Vagina (tissue), 2 donors: ENCODE results near the gene SPRED3. TPM values are rescaled to one million over a fixed set of nuclear protein-coding genes. Genes with fewer than 3 reads are reported as not detected.

Source experiments
- DNase-seq, 2 donors: peaks; one replicate each; pipeline ENCODE4 v3.0.0-alpha.2; 2017; ENCODE audit errors: extremely low spot score in 2 of 2
- H3K27ac ChIP-seq: fragments of 200-600 bp; sonication (generic); one replicate; pipeline ENCODE4 v1.5.1; 2019
- H3K27me3 ChIP-seq: fragments of 200-600 bp; sonication (generic); one replicate; pipeline ENCODE4 v1.5.1; 2019
- H3K36me3 ChIP-seq, 2 donors: fragments of 200-600 bp; sonication (generic); one replicate each; pipeline ENCODE4 v1.5.1; 2017 to 2019
- H3K4me1 ChIP-seq: fragments of 200-600 bp; sonication (generic); one replicate; pipeline ENCODE4 v1.5.1; 2019
- H3K4me3 ChIP-seq, 2 donors: fragments of 200-600 bp; sonication (generic); 1 replicate in 1 of 2; 2 replicates in 1 of 2; pipeline ENCODE4 v1.5.1; 2016 to 2019
- H3K9me3 ChIP-seq: fragments of 200-600 bp; sonication (generic); one replicate; pipeline ENCODE4 v1.5.1; 2019
- POLR2A ChIP-seq, 2 donors: fragments of 450-650 bp; IDR thresholded peaks; one replicate each; pipeline ENCODE4 v1.6.1; 2017; ENCODE audit warnings: antibody characterized with exemption in 2 of 2, mild to moderate bottlenecking in 2 of 2, moderate library complexity in 2 of 2
- POLR2AphosphoS5 ChIP-seq, 2 donors: sonication (generic); formaldehyde crosslinking; IDR thresholded peaks; one replicate each; pipeline ENCODE4 v1.9.0; 2017; ENCODE audit warnings: antibody characterized with exemption in 2 of 2, mild to moderate bottlenecking in 2 of 2, low read depth in 1 of 2; ENCODE audit not compliant: insufficient read depth in 1 of 2
- intact Hi-C: fragments of 100-400 bp; cut with DNase I; formaldehyde crosslinking; loops from one replicate; pipeline ENCODE4 v1.15.1; 2023
- total RNA-seq: library from RNA; depleted of rRNA; stranded (reverse); fragments of >200 nt; gene quantifications from one replicate; pipeline ENCODE4 v1.2.3, GENCODE V29; 2016
- TF ChIP-seq, protein P1 (sequence below), 3 experiments: fragments of 450-650 bp in 2 of 3; fragments of 200-600 bp in 1 of 3; sonication (generic) in 1 of 3; IDR thresholded peaks; one replicate each; pipeline ENCODE4 v1.5.1; 2017 to 2019; ENCODE audit warnings: antibody characterized with exemption in 3 of 3, mild to moderate bottlenecking in 2 of 3, moderate library complexity in 2 of 3

SPRED3 gene
- total RNA-seq, 1 donor from 2014 or later = 0.49 TPM

DNA sequence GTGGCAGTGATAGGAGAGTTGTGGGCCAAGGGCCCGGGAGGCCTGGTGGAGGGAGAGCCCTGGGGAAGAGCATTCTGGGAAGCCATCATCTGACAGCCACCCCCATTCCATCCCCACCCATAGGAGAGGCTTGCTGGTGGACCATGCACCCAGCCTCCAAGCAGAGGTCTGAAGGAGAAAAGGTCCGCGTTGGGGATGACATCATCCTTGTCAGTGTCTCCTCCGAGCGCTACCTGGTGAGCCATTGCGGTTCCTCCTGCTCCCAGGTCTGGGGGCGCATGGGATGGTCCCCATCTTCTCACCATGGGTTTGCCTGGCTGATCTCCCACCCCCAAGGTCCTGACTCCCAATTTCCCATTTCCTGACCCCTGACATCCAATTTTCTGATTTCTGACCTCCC, 55.5 kb downstream of the SPRED3 start:
- no peaks in the 10 kb centered on the region for H3K27me3 ChIP-seq
- no peaks in the 10 kb centered on the region for H3K36me3 ChIP-seq
- DNase-seq = no peak
- no peaks in the 10 kb centered on the region for H3K4me1 ChIP-seq
- TF ChIP-seq, protein P1, sequence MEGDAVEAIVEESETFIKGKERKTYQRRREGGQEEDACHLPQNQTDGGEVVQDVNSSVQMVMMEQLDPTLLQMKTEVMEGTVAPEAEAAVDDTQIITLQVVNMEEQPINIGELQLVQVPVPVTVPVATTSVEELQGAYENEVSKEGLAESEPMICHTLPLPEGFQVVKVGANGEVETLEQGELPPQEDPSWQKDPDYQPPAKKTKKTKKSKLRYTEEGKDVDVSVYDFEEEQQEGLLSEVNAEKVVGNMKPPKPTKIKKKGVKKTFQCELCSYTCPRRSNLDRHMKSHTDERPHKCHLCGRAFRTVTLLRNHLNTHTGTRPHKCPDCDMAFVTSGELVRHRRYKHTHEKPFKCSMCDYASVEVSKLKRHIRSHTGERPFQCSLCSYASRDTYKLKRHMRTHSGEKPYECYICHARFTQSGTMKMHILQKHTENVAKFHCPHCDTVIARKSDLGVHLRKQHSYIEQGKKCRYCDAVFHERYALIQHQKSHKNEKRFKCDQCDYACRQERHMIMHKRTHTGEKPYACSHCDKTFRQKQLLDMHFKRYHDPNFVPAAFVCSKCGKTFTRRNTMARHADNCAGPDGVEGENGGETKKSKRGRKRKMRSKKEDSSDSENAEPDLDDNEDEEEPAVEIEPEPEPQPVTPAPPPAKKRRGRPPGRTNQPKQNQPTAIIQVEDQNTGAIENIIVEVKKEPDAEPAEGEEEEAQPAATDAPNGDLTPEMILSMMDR (IDR thresholded peaks at IDR 0.05) = no peak
- no peak for TF ChIP-seq POLR2A (IDR thresholded peaks at IDR 0.05)
- no peak overlapping the region for H3K4me3 ChIP-seq
- intact Hi-C loops = no loop called here
- H3K27ac ChIP-seq = no peak overlapping the region
- no peaks in the 10 kb centered on the region for H3K9me3 ChIP-seq

DNA sequence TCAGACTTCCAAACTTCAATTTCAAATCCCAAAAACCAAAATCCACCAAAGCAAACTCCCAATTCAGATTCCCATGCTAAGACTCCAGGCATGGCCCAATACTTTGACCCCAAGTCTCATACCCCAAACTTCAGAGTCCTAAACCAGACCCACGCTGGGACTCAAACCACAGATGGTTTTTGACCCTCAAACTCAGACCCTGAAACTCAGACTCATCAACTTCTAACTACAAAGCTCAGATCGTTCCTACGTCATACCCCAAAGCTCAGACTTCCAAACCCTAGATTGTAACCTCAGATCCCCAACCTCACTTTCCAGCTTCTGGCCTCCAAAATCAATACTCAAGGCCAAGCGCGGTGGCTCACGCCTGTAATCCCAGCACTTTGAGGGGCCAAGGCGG, 56.9 kb downstream of the SPRED3 start:
- Histone ChIP-seq H3K4me3 (no peak overlapping the region), H3K27ac (no peak overlapping the region), H3K36me3 (no peaks in the 10 kb centered on the region), H3K27me3 (no peaks in the 10 kb centered on the region), H3K9me3 (no peaks in the 10 kb centered on the region), H3K4me1 (no peaks in the 10 kb centered on the region)
- TF ChIP-seq POLR2AphosphoS5 (IDR thresholded peaks at IDR 0.05; ENCODE audit: insufficient read depth in 1 of 2, low read depth in 1 of 2) (no peak), POLR2A (IDR thresholded peaks at IDR 0.05) (no peak)
- TF ChIP-seq, protein P1 (IDR thresholded peaks at IDR 0.05) = no peak
- intact Hi-C loops = no loop called here
- DNase-seq = no peak

DNA sequence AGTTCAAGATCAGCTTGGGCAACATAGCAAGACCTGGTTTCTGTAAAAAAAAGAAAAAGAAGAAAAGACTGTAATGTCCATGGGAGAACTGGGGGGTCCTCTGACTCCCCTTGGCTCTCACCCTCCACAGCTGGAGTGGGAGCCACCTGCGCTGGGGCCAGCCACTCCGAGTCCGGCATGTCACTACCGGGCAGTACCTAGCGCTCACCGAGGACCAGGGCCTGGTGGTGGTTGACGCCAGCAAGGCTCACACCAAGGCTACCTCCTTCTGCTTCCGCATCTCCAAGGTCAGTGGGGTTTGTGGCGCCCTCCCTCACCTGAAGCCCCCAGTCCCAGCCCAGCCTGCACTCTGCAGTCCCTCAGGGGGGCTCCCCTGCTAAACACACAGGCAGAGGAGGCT, 59.7 kb downstream of the SPRED3 start:
- no peak overlapping the region for H3K27ac ChIP-seq
- H3K36me3 ChIP-seq = no peaks in the 10 kb centered on the region
- TF ChIP-seq, protein P1 (IDR thresholded peaks at IDR 0.05) = no peak
- TF ChIP-seq POLR2AphosphoS5 (IDR thresholded peaks at IDR 0.05; ENCODE audit: insufficient read depth in 1 of 2, low read depth in 1 of 2) (no peak), POLR2A (IDR thresholded peaks at IDR 0.05) (no peak)
- intact Hi-C loops = no loop called here
- H3K4me3 ChIP-seq = no peak overlapping the region
- no peaks in the 10 kb centered on the region for H3K9me3 ChIP-seq
- no peak for DNase-seq
- no peaks in the 10 kb centered on the region for H3K27me3 ChIP-seq
- no peaks in the 10 kb centered on the region for H3K4me1 ChIP-seq

Other genes starting within 250 kb of the SPRED3 start
- not detected for gene DPF1, start 164.5 kb upstream of the SPRED3 start, total RNA-seq
- 86.9 TPM for gene PPP1R14A, start 132.3 kb upstream of the SPRED3 start, total RNA-seq
- 174 TPM for gene SPINT2, start 124.1 kb upstream of the SPRED3 start, total RNA-seq
- gene C19orf33, start 84.4 kb upstream of the SPRED3 start, total RNA-seq = 96.5 TPM
- gene YIF1B, start 72.8 kb upstream of the SPRED3 start, total RNA-seq = 32.9 TPM
- 16.2 TPM for gene KCNK6, start 68.9 kb upstream of the SPRED3 start, total RNA-seq
- 2.2 TPM for gene CATSPERG, start 52.9 kb upstream of the SPRED3 start, total RNA-seq
- 169 TPM for gene PSMD8, start 14.1 kb upstream of the SPRED3 start, total RNA-seq
- not detected for gene GGN, start 663 bp upstream of the SPRED3 start, total RNA-seq
- gene FAM98C, start 14.4 kb downstream of the SPRED3 start, total RNA-seq = 32.7 TPM
- 2.9 TPM for gene RASGRP4, start 37.5 kb downstream of the SPRED3 start, total RNA-seq
- 1.5 TPM for gene RYR1, start 45.0 kb downstream of the SPRED3 start, total RNA-seq
- gene MAP4K1, start 229.3 kb downstream of the SPRED3 start, total RNA-seq = 47.9 TPM
- 349 TPM for gene EIF3K, start 230.5 kb downstream of the SPRED3 start, total RNA-seq